Stimulated activated CD4-positive, alpha-beta T cell treated with anti-CD3 and anti-CD28 coated beads, Interleukin-4, amount 100 ng/mL, for 48 hours (primary cell): ENCODE data around the gene AHRR.
"Not testable (repeated sequence)": the region's sequence is repeated elsewhere in the genome, so short reads cannot be mapped to it uniquely, and the experiment has no call there.

Experiments
- DNase-seq, 2 donors: peaks; one replicate each; pipeline ENCODE4 v3.0.0-alpha.2; 2020; ENCODE audit warnings: low read depth in 2 of 2

Gene AHRR

GRCh38 chr5:414991-415927 lies 93.7 kb downstream of the AHRR start:
- not testable (repeated sequence) for DNase-seq

DNA sequence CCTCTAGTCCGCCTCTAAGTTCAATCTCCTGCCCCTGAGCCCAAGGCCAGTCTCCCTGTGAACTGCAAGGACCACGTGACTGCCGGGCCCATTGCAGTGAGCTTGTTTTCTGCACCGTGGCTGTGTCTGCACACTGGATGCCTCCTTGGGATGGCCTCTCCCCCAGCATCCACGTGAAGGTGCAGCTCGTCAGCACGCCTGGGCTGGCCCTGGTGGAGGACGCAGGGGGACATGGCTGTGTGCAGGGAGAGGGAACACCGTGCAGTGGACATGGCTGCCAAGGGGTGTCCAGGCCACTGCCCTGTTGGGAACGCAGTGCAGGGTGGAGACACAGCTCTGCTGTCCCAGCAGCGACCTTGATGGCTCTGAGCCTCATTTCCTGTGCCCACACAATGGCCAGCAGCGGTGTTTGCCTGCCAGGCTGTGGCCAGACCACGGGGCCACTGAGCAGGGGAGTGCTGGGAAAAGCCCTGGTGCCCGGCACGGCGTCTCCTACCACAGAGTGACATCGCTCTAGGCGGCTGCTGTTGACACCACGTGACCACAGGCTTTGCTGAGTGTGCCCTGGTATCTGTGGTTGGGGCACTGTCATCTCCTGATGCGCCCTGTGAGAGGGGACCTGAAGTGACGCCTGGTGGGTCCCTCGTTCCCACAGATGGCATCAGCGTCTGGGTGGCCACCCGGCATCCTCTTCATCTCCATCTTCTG lies 94.6 kb downstream of the AHRR start:
- DNase-seq, result no peak

DNA sequence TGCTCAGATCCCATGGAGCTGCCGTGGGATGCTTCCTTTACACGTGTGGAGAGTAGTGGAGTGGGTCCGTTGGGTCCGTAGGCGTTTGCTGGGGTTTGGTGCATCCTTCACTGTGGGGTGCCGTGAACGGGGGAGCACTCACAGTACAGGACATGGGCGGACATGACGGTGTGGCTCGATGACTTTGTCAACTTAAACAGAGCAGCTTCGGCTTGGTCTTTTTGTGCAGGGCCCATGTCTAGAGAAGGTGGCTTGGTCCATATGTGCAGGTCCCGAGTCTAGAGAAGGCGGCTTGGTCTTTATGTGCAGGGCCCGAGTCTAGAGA lies 95.1 kb downstream of the AHRR start:
- DNase-seq, result no peak

DNA sequence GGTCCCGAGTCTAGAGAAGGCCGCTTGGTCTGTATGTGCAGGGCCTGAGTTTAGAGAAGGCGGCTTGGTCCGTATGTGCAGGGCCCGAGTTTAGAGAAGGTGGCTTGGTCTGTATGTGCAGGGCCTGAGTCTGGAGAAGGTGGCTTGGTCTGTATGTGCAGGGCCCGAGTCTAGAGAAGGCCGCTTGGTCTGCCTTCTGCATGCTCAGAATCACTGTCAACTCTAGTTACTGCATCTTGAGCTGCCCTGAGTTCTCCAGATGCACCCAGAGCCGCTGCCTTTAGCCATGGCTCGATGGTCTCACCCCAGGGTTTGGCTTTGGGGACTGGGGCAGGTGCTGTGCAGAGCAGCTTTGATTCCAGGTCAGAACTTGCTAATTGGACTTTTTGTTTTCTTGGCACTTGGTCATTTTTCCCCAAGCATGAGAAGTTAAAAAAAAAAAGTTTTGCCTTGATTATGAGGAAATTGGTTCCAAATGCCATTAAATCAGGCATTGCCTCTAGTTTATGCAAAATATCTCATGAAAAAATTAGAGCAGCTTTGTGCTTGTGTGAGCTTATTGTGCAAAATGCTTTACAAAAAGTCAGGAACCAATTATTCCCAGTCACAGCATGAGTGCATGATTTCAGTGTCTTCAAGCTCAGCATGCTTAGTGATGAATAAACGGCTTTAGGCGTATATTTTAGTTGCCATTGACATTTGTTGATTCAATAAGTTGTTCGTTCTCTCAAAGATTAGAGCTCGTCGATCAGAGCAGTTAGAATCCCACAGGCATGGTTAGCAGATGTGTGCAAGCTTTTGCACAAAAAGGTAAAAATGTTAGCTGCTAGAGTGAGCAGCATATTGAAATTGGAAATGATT lies 96.0 kb downstream of the AHRR start:
- no peak for DNase-seq

GRCh38 chr5:418162-419121 lies 96.9 kb downstream of the AHRR start:
- no peak for DNase-seq

DNA sequence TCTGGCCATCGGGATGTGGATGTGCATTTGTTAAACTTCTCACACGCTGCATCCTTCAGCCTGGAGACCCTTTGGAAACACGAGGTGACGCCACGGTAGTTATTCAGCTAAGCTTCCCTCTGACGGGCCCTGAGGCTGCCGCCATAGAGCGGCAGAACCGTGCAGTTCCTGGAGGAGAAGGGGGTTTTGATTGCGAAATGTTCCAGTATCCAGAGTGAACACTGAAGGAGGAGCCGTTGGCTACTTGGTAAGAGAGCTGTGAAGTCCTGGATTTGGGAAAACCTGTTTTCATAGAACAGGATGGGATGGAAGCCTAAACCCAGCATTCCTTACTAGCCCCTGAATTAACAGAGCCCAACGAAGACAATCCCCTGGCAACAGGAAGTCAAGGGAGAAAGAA lies 98.5 kb downstream of the AHRR start:
- no peak for DNase-seq

GRCh38 chr5:420632-421286 lies 99.2 kb downstream of the AHRR start:
- no peak for DNase-seq

GRCh38 chr5:421287-421880 lies 99.9 kb downstream of the AHRR start:
- DNase-seq, result no peak

DNA sequence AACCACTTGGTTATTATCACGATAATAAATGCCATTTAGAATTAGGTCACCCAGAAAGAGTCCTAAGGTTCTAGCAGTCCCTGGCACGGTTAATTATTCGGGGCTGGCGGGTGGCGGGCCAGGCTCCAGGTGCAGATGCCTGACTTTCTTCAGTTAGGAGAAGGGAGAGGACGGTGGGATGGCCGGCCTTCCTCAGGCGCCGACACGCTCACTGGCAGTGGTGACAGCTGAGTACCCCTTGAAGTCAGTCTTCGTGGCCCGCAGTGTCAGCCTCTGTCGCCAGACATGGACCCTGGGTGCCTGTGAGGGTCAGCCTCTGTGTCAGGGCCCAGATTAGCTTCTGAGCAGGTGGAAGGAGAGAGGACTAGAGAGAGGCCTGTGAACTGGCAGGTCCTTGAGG lies 100.4 kb downstream of the AHRR start:
- DNase-seq, result no peak

GRCh38 chr5:422323-423232 lies 101.1 kb downstream of the AHRR start:
- DNase-seq, result no peak

- no peak for DNase-seq
Observed at GRCh38 chr5:423233-423565, 101.7 kb downstream of the AHRR start.

DNA sequence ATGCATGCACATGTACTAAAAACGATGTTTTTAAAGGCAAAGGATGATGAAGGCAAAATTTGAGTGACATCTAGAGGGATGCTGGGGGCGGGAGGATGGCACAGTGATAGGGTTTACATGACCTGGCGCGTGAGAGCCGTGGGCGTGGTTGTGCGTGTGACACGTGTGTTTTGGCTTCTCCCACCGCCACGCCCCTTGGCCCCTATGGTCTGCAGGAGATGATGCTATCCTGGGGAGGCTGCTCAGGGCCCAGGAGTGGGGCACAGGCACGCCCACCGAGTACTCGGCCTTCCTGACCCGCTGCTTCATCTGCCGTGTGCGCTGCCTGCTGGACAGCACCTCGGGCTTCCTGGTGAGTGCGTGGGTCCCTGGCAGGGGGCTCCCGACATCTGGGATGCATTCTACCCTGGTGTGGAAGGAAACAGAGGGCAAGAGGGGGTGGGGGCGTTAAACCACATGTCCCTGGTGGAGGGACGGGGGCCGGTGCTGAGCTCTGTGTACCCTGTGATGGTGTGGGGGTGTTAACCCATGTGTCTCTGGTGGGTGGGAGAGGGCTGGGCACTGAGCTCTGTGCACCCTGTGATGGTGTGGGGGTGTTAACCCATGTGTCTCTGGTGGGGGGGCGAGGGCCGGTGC lies 102.2 kb downstream of the AHRR start:
- DNase-seq, result no peak

DNA sequence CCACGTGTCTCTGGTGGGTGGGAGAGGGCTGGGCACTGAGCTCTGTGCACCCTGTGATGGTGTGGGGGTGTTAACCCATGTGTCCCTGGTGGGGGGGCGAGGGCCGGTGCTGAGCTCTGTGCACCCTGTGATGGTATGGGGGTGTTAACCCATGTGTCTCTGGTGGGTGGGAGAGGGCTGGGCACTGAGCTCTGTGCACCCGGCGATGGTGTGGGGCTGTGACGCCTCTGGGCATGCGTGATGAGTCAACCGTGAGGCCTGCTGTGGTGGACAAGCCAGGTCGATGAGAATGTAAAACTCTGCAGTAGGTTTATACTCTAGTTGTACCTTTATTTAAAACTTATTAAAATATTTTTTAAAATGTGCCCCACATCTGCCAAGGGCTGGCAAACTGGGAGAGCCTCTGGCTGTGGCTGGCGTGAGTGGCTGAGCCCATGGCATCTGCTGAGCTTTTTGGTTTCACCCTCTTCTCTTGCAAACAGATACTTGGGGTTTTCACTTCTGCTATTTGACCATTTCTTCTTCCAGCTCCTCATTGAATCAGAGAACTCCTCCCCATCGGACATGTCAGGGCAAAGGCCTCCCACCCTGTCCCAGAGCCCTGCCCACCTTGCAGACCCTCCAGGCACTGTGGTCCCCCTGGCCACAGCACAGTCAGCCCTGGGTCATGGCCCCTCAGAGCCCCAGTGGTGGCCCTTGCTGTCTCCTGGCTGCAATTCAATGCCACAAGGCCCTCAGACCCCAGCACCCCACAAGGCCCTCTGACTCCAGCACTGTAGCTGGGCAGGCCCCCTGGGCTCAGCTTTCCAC lies 103.0 kb downstream of the AHRR start:
- DNase-seq, result no peak

DNA sequence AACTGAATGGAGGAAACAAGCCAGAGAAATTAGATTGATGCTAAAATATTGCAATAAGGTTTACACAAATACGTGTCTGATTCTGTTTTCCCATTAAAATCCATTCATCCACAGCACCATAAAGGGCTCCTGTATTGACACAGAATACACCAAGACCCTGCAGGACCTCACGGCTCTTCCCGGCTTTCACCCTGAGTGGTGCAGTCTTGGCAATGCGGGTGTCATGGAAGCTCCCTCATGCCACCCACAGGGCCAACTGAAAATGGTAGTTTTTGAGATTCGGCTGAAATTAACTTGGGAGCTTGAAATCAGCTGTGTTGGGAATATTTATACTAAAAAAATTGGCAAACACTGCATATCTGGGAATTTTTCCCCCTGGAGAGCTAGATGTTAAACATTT lies 104.2 kb downstream of the AHRR start:
- DNase-seq, result no peak

GRCh38 chr5:426392-426976 lies 105.0 kb downstream of the AHRR start:
- DNase-seq, result no peak

DNA sequence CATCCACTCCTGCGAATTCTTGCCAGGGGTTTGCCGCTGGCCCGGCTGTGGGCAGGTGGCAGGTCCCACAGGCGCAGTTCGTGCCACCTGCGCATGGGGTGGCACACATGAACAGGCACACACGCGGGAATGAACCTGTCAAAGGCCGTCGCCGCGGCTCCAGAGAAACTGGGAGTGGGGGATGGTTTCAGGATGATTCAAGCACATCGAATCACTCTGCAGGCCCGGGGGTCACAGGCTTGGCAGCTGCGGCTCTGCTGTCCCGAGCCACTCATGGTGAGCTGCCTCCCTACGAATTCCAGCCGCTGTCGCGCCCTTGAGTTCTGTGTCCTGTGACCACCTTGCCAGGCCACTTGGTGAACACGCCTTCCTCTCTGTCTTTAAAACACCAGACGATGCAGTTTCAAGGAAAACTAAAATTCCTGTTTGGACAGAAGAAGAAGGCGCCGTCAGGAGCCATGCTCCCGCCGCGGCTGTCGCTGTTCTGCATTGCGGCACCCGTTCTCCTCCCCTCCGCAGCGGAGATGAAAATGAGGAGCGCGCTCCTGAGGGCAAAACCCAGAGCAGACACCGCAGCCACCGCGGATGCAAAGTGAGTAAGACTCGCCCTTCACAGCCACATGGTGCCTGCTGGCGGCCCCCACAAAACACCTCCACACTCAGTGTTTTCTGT lies 106.0 kb downstream of the AHRR start:
- DNase-seq, result no peak

DNA sequence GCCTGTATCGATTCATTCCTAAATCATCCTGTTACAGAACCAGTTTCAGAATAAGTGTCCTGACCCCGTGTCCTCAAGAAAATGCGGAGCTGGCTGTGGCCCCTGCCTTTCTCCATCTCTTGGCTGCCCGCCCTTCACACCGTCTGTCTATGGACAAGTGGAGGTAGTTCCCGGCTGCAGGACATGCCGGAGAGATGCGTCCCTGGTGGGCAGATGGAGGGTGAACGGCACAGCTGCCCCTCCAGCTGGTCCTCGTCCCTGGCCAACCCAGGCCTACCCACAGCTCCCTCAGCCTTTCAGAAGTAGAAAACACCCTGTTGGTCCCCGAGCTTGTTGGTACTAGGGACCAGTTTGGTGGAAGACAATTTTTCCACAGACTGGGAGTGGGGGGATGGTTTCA lies 106.7 kb downstream of the AHRR start:
- DNase-seq, result no peak
